Inflammatory macrophage treated with lipopolysaccharide for 4 hours (primary cell): ENCODE results near the gene CIBAR2.
A peak's percentile ranks its signal among the peaks of the same experiment; 100 is the strongest.

ENCODE experiments used
- DNase-seq: peaks from one replicate; pipeline ENCODE4 v3.0.0-alpha.2; 2020

The CIBAR2 gene

DNA sequence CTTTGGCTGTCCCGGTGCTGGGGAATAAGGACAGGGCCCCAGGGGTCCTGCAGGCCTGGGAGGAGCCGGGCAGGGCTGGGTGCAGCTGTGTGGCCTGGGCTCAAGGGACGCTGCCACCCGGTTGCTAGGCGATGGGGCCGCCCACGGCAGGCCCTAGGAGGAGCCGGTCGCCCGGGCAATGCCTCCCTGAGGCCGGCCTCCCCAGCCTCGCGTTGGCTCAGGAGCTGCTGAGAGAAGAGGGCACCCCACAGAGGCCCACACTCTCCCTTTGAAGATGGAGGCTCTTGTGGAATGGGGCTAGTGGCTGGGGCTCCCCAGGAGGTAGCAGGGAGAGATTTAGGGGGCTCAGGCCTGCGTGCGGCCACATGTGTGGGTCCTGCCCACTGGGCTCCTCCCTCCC, at the start of gene CIBAR2:
Gene CIBAR2, minus strand, starts transcription at position 109 of the 400 bp plus-strand sequence. CDS start 120 bp downstream, outside the sequence.
- DNase-seq, result no peak

DNA sequence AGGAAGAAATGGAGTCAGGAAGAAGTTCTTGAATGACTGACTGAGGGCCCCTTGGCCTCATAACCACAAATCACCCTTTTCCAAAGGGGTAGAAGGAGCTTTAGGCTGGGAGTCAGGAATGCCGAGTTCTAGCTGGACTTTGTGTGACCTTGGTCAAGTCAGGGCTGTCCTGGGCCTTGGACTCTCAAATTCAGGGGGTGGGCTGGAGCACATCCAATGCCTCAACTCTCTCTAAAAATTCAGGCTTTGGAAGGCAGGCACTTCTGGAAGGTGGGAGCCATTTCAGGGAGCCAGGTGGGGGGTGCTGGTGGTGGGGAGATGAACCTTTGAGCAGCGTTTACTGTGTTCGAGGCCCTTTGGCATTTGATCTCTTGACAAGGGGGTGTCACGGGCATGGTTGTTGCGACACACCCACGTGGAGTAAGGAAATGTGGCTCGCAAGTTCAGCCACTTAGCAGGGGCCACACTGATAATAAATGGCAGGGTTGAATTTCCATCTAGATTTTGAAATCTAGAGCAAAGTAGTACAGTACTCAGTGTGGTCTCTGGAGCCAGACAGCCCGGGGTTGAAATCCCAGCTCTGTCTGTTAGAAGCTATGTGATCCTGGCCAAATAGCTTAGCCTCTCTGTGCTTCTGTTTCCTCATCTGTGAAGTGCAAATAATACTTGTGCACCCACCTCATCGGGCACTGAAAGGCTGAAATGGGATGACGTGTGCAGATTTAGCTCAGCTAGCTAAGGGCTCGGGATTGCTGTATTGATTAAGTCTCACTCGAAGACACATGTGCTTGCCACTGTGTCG, 47.1 kb upstream of the CIBAR2 start:
- DNase-seq, result no peak

DNA sequence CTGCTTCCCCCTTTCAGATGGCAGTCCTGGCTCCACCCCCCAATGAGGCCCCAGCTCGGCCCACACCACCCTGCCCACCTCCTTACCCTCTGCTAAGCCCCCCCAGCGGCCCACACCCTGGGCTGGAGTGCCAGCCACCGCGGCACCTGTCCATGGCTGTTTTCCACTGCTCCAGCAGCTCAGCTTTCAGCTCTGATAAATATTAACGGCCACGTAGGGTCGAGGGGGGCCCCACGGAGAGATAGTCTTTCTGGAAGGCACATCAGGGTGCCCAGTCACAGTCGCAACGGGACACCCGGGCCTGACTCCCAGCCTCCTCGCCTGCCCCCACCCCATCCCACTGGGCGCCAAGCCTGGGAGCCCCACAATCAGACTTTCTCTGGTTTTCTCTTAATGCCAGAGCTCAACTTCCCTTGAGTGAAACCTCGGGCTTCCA, 46.5 kb upstream of the CIBAR2 start:
- no peak for DNase-seq

DNA sequence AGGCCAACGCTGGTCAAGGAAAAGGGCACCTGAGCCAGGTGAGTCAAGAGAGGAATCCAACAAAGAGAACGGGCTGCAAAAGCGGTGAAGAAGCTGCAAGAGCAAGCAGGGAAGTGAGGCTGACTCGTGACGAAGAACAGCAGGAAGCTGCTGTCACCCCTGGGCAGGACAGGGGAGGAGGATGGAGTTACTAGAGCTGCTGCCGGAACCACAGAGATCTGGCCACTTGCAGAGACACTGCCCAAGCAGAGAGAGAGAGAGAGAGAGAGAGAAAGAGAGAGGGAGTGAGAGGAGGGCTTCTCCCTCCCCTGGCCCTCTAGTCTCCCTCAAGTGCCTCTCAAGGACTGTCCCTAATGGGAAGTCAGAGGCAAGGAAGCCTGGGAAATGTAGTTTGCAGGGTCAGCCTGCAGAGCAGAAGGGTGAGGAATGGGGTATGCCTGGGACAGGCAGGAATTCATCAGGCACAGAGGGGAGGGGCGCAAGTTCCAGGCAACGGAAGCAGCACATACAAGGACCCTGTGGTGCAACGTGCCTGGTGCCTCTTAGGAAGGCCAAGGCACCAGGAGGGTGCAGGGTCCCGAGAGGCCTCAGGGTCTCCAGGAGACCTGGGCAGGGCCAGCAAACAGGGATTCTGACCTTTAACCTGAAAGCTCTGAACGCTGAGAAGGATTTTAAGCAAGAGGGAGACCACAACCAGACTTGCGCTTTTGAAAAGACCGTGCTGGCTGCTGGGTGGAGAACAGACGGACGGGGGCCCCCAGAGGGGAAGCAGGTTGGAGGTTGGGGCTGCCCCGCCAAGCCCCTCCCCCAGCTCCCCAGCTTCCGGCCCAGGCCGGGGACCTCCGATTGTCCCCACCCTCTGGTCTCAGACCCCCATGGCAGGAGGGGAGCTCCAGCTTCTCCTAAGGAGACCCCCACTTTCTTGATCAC, 45.8 kb upstream of the CIBAR2 start:
- DNase-seq, result peak; percentile 48

DNA sequence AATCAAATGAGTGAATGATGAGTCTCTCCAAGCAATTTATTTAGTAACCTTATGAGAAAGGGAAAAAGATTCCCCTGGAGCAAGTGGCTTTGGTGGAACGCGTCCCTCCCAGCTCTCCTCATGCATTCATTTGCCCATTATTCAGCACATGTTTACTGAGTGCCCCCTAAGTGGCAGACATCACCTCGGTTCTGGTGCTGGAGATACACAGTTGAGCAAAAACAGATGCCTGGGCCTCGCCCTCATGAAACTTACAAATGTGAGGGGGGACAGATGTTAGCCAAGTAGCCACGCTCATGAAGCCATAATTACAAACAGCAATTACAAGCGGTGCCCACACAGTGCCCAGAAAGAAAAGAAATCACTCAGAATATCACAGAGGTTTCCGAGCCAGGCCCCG, 45.1 kb upstream of the CIBAR2 start:
- DNase-seq, result no peak

- DNase-seq, result no peak
Measured at GRCh38 chr16:85156869-85157268, 44.6 kb upstream of the CIBAR2 start.

GRCh38 chr16:85156440-85156839, 44.2 kb upstream of the CIBAR2 start:
- no peak for DNase-seq

- DNase-seq, result no peak
Measured at GRCh38 chr16:85153656-85154091, 41.4 kb upstream of the CIBAR2 start.

- no peak for DNase-seq
Measured at GRCh38 chr16:85153046-85153445, 40.8 kb upstream of the CIBAR2 start.

DNA sequence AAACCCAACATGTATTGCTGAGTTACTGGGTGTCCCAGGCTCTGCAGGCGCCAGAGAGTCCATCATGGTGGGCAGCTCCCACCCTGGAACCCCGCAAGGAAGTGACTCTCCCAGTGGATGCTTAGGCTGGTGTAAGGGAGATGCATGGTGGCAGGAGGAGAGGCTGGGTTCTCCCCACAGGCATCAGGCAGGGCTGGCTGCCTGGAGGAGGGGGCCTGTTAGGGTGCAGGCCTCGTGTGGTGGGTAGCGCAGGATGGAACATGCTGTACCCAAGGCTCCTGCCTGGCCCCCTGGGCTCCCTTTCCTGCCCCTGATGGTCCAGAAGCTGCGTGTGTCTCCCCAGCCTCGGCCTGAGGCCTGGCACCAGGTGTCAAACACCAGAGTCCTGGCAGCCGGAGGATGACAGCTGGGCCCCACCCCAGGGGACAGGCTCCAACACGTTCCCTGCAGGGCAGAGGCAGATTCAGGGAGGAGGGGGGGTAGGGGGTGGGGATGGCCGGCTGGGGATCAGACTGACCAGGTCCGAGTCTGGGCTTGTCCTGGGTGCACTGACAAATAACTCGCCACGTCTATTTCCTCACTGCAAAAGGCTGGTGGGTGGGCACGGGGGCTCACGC, 40.2 kb upstream of the CIBAR2 start:
- no peak for DNase-seq

- no peak for DNase-seq
Measured at GRCh38 chr16:85151603-85152413, 39.5 kb upstream of the CIBAR2 start.

- DNase-seq, result no peak
Measured at GRCh38 chr16:85151079-85151602, 38.9 kb upstream of the CIBAR2 start.

GRCh38 chr16:85150331-85150940, 38.2 kb upstream of the CIBAR2 start:
- no peak for DNase-seq

- DNase-seq, result no peak
Measured at GRCh38 chr16:85149776-85150175, 37.5 kb upstream of the CIBAR2 start.

GRCh38 chr16:85148931-85149330, 36.7 kb upstream of the CIBAR2 start:
- DNase-seq, result no peak

DNA sequence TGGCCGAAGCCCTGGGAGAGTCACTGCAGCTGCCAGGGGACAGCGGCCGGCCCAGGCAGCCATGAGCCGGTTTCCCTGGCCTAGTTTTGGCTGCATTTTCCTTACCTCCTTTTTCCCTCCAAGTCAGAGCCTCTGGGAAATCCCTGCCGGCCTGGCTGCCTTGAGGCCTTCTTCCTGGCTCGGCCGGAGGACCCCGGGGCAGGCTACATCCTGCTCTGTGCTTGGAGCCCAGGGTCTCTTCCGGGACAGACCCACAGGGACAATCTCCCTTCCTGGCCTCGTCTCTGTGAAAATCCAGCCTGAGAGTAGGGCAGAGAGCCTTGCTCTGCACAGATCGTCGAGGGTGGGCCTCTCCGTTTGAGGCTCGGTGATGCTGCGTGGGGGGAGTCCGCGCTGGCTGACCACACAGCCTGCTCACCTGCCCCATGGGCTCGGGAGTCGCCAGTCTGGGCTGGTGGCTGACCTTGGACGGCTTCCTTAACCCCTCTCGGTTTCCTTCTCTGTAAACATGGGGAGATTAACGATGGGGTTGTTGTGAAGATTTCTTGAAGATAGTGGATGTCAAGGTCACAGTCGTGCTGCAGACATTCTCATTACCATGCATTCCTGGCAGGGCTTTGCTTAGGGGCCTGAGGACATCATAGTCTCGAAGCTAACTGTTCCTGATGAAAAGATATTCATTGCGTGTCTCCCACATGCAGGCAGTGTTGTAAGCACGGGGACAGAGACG, 34.8 kb upstream of the CIBAR2 start:
- DNase-seq, result no peak

- DNase-seq, result no peak
Measured at GRCh38 chr16:85146532-85146797, 34.2 kb upstream of the CIBAR2 start.

GRCh38 chr16:85145734-85146531, 33.7 kb upstream of the CIBAR2 start:
- DNase-seq, result no peak

GRCh38 chr16:85145188-85145587, 32.9 kb upstream of the CIBAR2 start:
- DNase-seq, result no peak
